IMR-90 (cell line): ENCODE data around the gene CALY. TPM values are rescaled to one million over a fixed set of nuclear protein-coding genes. Genes with fewer than 3 reads are reported as not detected.
"Not testable (repeated sequence)": the region's sequence is repeated elsewhere in the genome, so short reads cannot be mapped to it uniquely, and the experiment has no call there.

Experiments
- ATAC-seq: fragments of 200-7000 bp; cut with Tn5 transposase; 2 replicates; pipeline ENCODE4 v1.9.1; 2020; ENCODE audit warnings: low read depth, mild to moderate bottlenecking, moderate library complexity
- BruUV-seq: library from RNA; stranded (reverse); fragments of 400-500 nt; replicated peaks from 2 replicates; lab custom pipeline; 2021; lab: Mats Ljungman, UMichigan
- CTCF ChIA-PET: fragments of 300-600 bp; formaldehyde crosslinking; extraction: SDS; loops from one replicate; lab custom pipeline; 2021; ENCODE audit warnings: antibody characterized with exemption; lab: Yijun Ruan, JAX
- POLR2A ChIA-PET: fragments of 300-600 bp; sonication (Branson Sonifier 250); formaldehyde crosslinking; loops from one replicate; lab custom pipeline; 2022; ENCODE audit warnings: antibody characterized with exemption; ENCODE audit not compliant: unreplicated experiment; lab: Charles Lee
- DNase-seq: peaks from one replicate; pipeline ENCODE4 v3.0.0; 2013
- H2AFZ ChIP-seq: replicated peaks from 2 replicates; pipeline ENCODE3; 2013; ENCODE audit warnings: low read length, mild to moderate bottlenecking; ENCODE audit not compliant: poor library complexity
- H2AK5ac ChIP-seq: 2 replicates; pipeline ENCODE4 v1.6.1; 2013; ENCODE audit warnings: low read depth, low read length, inconsistent platforms
- H2AK9ac ChIP-seq: replicated peaks from 2 replicates; pipeline ENCODE3; 2013; ENCODE audit warnings: mild to moderate bottlenecking, low read depth, low read length, moderate library complexity; ENCODE audit not compliant: poor library complexity
- H2BK120ac ChIP-seq: 2 replicates; pipeline ENCODE4 v1.6.1; 2013; ENCODE audit warnings: low read depth, low read length, inconsistent platforms
- H2BK15ac ChIP-seq: 3 replicates; pipeline ENCODE4 v1.6.1; 2013; ENCODE audit warnings: low read depth, low read length, inconsistent platforms
- H2BK20ac ChIP-seq: 2 replicates; pipeline ENCODE4 v1.6.1; 2013; ENCODE audit warnings: low read depth, mild to moderate bottlenecking, inconsistent platforms, low read length, moderate library complexity
- H2BK5ac ChIP-seq: 2 replicates; pipeline ENCODE4 v1.6.1; 2013; ENCODE audit warnings: mild to moderate bottlenecking, low read depth, low read length, inconsistent platforms; ENCODE audit not compliant: poor library complexity, severe bottlenecking
- H3K14ac ChIP-seq: replicated peaks from 2 replicates; pipeline ENCODE4 v1.6.1; 2013; ENCODE audit warnings: low read depth, low read length, inconsistent platforms
- H3K18ac ChIP-seq: 2 replicates; pipeline ENCODE4 v1.6.1; 2013; ENCODE audit warnings: low read depth, low read length, control low read depth
- H3K23ac ChIP-seq: 2 replicates; pipeline ENCODE4 v1.6.1; 2013; ENCODE audit warnings: low read depth, low read length, inconsistent platforms
- H3K27ac ChIP-seq: 2 replicates; pipeline ENCODE4 v1.5.1; 2013; ENCODE audit warnings: mild to moderate bottlenecking, control low read depth, low read length; ENCODE audit not compliant: insufficient read depth
- H3K27me3 ChIP-seq: 2 replicates; pipeline ENCODE4 v1.6.1; 2013; ENCODE audit warnings: low read length; ENCODE audit not compliant: control insufficient read depth, insufficient read depth
- H3K36me3 ChIP-seq: 2 replicates; pipeline ENCODE4 v1.6.1; 2013; ENCODE audit warnings: low read length, mixed read lengths; ENCODE audit not compliant: control insufficient read depth, insufficient read depth
- H3K4ac ChIP-seq: 2 replicates; pipeline ENCODE4 v1.6.1; 2013; ENCODE audit warnings: low read depth, low read length, inconsistent platforms
- H3K4me1 ChIP-seq: 2 replicates; pipeline ENCODE4 v1.6.1; 2013; ENCODE audit warnings: low read length, mixed read lengths; ENCODE audit not compliant: control insufficient read depth, insufficient read depth
- H3K4me2 ChIP-seq: 2 replicates; pipeline ENCODE4 v1.6.1; 2013; ENCODE audit warnings: low read depth, mild to moderate bottlenecking, control low read depth, low read length, moderate library complexity
- H3K4me3 ChIP-seq: 2 replicates; pipeline ENCODE4 v1.5.1; 2013; ENCODE audit warnings: low read depth, mild to moderate bottlenecking, control low read depth, low read length, moderate library complexity; ENCODE audit not compliant: insufficient read depth
- H3K56ac ChIP-seq: 2 replicates; pipeline ENCODE4 v1.6.1; 2013; ENCODE audit warnings: low read length, inconsistent platforms; ENCODE audit not compliant: insufficient read depth; ENCODE audit errors: extremely low read depth
- H3K79me1 ChIP-seq, 2 experiments: 2 replicates each; pipeline ENCODE4 v1.6.1; 2013; ENCODE audit warnings: low read length in 2 of 2, inconsistent platforms in 1 of 2, low read depth in 1 of 2
- H3K9ac ChIP-seq: 2 replicates; pipeline ENCODE4 v1.6.1; 2013; ENCODE audit warnings: low read depth, low read length, control low read depth
- H3K9me1 ChIP-seq: 2 replicates; pipeline ENCODE4 v1.6.1; 2013; ENCODE audit warnings: low read length, inconsistent platforms; ENCODE audit not compliant: insufficient read depth
- H3K9me3 ChIP-seq: 2 replicates; pipeline ENCODE4 v1.6.1; 2013; ENCODE audit warnings: low read length; ENCODE audit not compliant: control insufficient read depth, insufficient read depth
- H4K20me1 ChIP-seq: 2 replicates; pipeline ENCODE4 v1.6.1; 2013; ENCODE audit warnings: low read length, inconsistent platforms; ENCODE audit not compliant: insufficient read depth
- H4K5ac ChIP-seq: 2 replicates; pipeline ENCODE4 v1.6.1; 2013; ENCODE audit warnings: mild to moderate bottlenecking, low read depth, low read length, control low read depth
- H4K8ac ChIP-seq, 2 experiments: 2 replicates each; pipeline ENCODE4 v1.6.1; 2013; ENCODE audit warnings: low read depth in 2 of 2, low read length in 2 of 2, control low read depth in 1 of 2, inconsistent platforms in 1 of 2
- H4K91ac ChIP-seq: 2 replicates; pipeline ENCODE4 v1.6.1; 2013; ENCODE audit warnings: low read depth, low read length, inconsistent platforms; ENCODE audit not compliant: insufficient read depth
- FOS ChIP-seq: fragments of 150-350 bp; IDR thresholded peaks from 2 replicates; pipeline ENCODE4 v1.6.1; 2016; ENCODE audit warnings: low read depth, low read length
- POLR2A ChIP-seq: IDR thresholded peaks from 2 replicates; pipeline ENCODE4 v1.6.1; 2012; ENCODE audit warnings: mild to moderate bottlenecking, low read depth, low read length
- WGBS, 2 experiments: methylation state at CpG; one replicate each; pipeline versions ENCODE4 v1.1.5 to v1.1.7; 2013; ENCODE audit warnings: missing lambda C conversion rate in 2 of 2; ENCODE audit not compliant: insufficient read length in 1 of 2; ENCODE audit errors: extremely low coverage in 2 of 2; 5-methylcytosine and 5-hydroxymethylcytosine counted together
- dilution Hi-C: fragments of 300-500 bp; cut with HindIII; formaldehyde crosslinking; loops from one replicate; pipeline ENCODE4 v1.14.3; 2018; ENCODE audit warnings: low sequenced_read_pairs; ENCODE audit not compliant: unreplicated experiment
- in situ Hi-C: fragments of 300-500 bp; cut with MboI; formaldehyde crosslinking; loops from 3 replicates; pipeline ENCODE4 v1.14.3; 2019; ENCODE audit warnings: low sequenced_read_pairs, inconsistent platforms, mixed read lengths
- intact Hi-C: fragments of 100-400 bp; cut with micrococcal nuclease; formaldehyde crosslinking; loops from 2 replicates; pipeline ENCODE4 v1.10.0; 2022
- polyA plus RNA-seq, 3 experiments: library from polyadenylated mRNA; depleted of rRNA; stranded (reverse); fragments of >200 nt; gene quantifications; 2 replicates each; pipeline ENCODE4 v1.2.3, GENCODE V29; 2012; ENCODE audit warnings: low replicate concordance in 1 of 3
- total RNA-seq: library from RNA; depleted of rRNA; stranded (reverse); fragments of >200 nt; gene quantifications from 2 replicates; pipeline ENCODE4 v1.2.3, GENCODE V29; 2012

CALY gene
- total and polyA plus RNA-seq, 2 of the 4 experiments (the other 2 are of a cell fraction) = 0.34 TPM; not detected in 1

GRCh38 chr10:133377025-133377817 lies 40.5 kb upstream of the CALY start (continued):
- TF ChIP-seq POLR2A = no peak
- no peak for TF ChIP-seq FOS

GRCh38 chr10:133376183-133376582 lies 39.5 kb upstream of the CALY start:
- H2AFZ ChIP-seq, H3K27me3 ChIP-seq, H4K91ac ChIP-seq, H3K56ac ChIP-seq, H4K5ac ChIP-seq, H2BK15ac ChIP-seq, POLR2A ChIA-PET, ATAC-seq, H3K4me3 ChIP-seq, H3K27ac ChIP-seq, H4K20me1 ChIP-seq, H3K18ac ChIP-seq, H2BK120ac ChIP-seq, H3K9me1 ChIP-seq, H3K4me1 ChIP-seq, dilution Hi-C loops, H3K9me3 ChIP-seq, BruUV-seq, H4K8ac ChIP-seq, H3K4me2 ChIP-seq, CTCF ChIA-PET, H2BK20ac ChIP-seq, H2AK5ac ChIP-seq, H3K9ac ChIP-seq, H2BK5ac ChIP-seq, H3K23ac ChIP-seq, H3K4ac ChIP-seq, H3K14ac ChIP-seq, DNase-seq, H2AK9ac ChIP-seq, H3K36me3 ChIP-seq, in situ Hi-C loops: not testable (repeated sequence)
- WGBS, 2 experiments = no CpG with 5 or more reads among the region's 5 CpGs
- H3K79me1 ChIP-seq = peaks cover 6 to 22% of the 10 kb centered on the region in 2 experiments; a peak in 3 of 4 replicates
- intact Hi-C loops = loop anchor here (10.0 kb wide), 1 partner anchor 51 kb away; no protein-coding TSS in a partner anchor
